GM12891 (cell line): ENCODE measurements around the gene TRMT2B.

Source experiments
- DNase-seq: peaks from one replicate; pipeline ENCODE4 v3.0.0; 2011; ENCODE audit warnings: low spot score; ENCODE audit not compliant: insufficient read length
- FAIRE-seq: peaks from 2 replicates; lab custom pipeline; 2011; peaks lifted over from hg19 to GRCh38; lab: Jason Lieb, UNC
- PAX5 ChIP-seq: IDR thresholded peaks from 2 replicates; pipeline ENCODE4 v1.6.1; 2011; ENCODE audit warnings: low read length, moderate library complexity, mild to moderate bottlenecking; ENCODE audit not compliant: insufficient read depth, severe bottlenecking
- POLR2A ChIP-seq: IDR thresholded peaks from 2 replicates; pipeline ENCODE4 v1.6.1; 2011; ENCODE audit warnings: low read depth, low read length, control low read depth
- POLR2AphosphoS5 ChIP-seq: IDR thresholded peaks from 2 replicates; pipeline ENCODE4 v1.6.1; 2011; ENCODE audit warnings: low read depth, low read length, control low read depth
- POU2F2 ChIP-seq: IDR thresholded peaks from 2 replicates; pipeline ENCODE4 v1.6.1; 2011; ENCODE audit warnings: low read depth, mild to moderate bottlenecking, control low read depth, low read length, moderate library complexity
- SPI1 ChIP-seq: IDR thresholded peaks from 2 replicates; pipeline ENCODE4 v1.6.1; 2011; ENCODE audit warnings: low read depth, low read length, control low read depth
- TAF1 ChIP-seq: IDR thresholded peaks from 2 replicates; pipeline ENCODE4 v1.6.1; 2011; ENCODE audit warnings: low read depth, low read length, control low read depth

Gene TRMT2B

DNA sequence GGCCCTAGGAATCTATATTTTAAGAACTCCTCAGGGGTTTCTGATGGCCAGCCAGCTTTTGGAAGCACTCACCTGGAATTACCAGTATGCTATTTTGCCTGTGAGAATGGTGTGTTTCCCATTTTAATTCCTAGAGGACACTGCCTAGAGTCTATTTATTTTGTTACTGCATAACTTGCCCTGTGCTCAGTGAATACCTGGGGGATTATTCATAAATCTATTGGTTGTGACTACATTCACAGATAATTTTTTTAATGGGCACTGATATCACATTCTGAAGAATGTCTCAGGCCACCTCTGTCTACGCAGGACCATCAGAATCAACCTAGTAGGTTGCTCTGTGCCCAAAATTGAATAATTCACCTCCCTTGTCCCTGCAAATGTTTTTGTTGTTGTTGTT lies 75.7 kb downstream of the TRMT2B start:
- no peak for DNase-seq
- no peak for TF ChIP-seq POLR2A
- TF ChIP-seq TAF1 = no peak
- no peak for TF ChIP-seq POLR2AphosphoS5
- no peak for TF ChIP-seq SPI1
- no peak for TF ChIP-seq POU2F2
- TF ChIP-seq PAX5 = no peak
- FAIRE-seq = no peak

DNA sequence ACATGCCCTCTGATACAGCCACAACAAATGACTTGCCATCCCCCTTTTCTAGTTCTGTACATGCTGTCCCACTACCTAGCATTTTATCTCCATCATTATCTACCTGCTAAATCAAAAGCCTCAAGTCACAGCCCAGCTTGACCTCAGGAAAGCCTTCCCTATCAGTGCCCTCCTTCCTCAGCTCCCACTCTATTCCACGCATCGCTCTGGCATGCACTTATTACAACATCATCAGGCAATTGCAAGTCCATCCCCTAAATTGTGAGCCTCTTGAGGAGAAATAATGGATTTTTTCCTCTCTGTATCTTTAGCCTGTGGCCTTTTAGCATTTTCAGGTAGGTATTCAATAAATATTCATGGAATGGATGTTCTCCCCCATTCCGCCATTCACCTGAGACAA lies 76.7 kb downstream of the TRMT2B start:
- TF ChIP-seq TAF1 (no peak), POLR2AphosphoS5 (no peak), POU2F2 (no peak), PAX5 (no peak), POLR2A (no peak), SPI1 (no peak)
- DNase-seq (no peak), FAIRE-seq (no peak)

DNA sequence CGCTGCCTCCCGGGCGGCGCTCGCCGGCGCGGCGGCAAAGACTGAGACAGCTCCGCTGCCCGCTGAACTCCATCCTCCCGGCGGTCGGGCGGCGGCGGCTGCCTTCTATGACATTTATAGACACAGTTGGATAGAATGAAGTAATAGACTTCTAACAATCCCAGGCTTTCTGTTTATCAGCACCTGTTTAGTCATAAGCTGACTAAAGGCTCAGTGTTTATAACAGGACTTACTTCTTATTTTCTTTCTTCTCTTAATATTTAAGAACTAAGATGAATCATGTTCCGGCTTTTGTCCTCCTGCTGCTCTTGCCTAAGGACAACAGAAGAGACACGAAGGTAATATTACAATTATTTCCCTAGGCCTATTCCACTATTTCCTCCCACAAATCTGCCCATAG lies 78.5 kb downstream of the TRMT2B start:
- no peak for TF ChIP-seq POLR2AphosphoS5
- TF ChIP-seq TAF1 = no peak
- no peak for TF ChIP-seq POU2F2
- no peak for TF ChIP-seq PAX5
- no peak for TF ChIP-seq SPI1
- no peak for TF ChIP-seq POLR2A
- no peak for FAIRE-seq
- DNase-seq = no peak

DNA sequence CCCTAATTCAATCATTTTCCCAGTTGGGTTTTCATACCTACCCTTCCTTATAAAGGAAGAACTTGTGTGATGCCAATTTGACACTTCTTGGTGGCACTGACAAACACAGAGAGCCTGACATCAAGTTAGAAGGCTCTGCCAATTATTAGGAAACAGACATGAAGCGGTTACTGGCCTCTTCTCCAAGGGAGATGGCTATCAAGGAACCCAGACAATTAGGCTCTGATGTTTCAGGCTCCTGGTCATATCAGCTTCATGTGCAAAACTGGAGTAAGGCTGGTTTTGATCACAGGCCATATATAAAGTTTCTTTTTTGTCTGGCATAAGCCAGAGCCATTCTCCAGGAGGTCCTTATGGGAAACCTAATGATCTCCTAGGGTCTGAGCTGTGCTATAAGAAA lies 82.0 kb downstream of the TRMT2B start:
- FAIRE-seq (no peak), DNase-seq (no peak)
- TF ChIP-seq TAF1 (no peak), POU2F2 (no peak), POLR2AphosphoS5 (no peak), PAX5 (no peak), POLR2A (no peak), SPI1 (no peak)

DNA sequence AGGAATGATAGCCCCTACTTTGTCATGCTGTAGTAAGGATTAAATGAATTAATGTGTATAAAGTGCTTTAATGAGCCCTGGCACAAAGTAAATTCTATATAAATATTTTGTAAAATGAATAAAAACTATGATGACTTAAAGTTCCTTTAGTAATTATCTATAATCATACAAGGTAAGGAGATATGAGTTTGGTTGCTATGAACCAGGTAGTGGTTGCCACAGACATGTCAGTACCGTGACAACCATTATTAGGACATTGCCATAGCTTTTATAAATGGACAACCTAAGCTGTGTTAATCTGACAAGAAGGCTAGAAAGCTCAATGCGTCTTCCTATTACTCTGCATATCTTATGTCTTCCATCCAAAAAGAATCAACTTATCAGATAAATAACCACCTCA lies 82.5 kb downstream of the TRMT2B start, which contains the start of gene ARL13A:
Gene ARL13A (plus strand): TSS at position 301 of the 400 bp plus-strand sequence. CDS start 3,982 bp downstream, outside the sequence.
- DNase-seq (no peak), FAIRE-seq (no peak)
- TF ChIP-seq POLR2AphosphoS5 = no peak
- TF ChIP-seq PAX5 = no peak

DNA sequence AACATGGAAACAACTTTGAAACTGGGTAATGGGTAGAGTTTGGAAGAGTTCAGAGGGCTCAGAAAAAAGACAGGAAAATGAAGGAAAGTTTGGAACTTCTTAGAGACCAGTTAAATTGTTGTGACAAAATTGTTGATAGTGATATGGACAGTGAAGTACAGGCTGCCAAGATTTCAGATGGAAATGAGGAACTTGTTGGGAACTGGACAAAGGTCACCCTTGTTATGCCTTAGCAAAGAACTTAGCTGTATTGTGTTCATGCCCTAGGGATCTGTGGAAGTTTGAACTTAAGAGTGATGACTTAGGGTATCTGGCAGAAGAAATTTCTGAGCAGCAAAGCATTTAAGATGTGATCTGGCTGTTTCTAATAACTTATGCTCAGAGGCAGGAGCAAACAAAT lies 87.5 kb downstream of the TRMT2B start:
- FAIRE-seq (no peak), DNase-seq (no peak)
- TF ChIP-seq SPI1 = no peak
- no peak for TF ChIP-seq TAF1
- TF ChIP-seq POLR2AphosphoS5 = no peak
- no peak for TF ChIP-seq PAX5
- no peak for TF ChIP-seq POLR2A
- no peak for TF ChIP-seq POU2F2

DNA sequence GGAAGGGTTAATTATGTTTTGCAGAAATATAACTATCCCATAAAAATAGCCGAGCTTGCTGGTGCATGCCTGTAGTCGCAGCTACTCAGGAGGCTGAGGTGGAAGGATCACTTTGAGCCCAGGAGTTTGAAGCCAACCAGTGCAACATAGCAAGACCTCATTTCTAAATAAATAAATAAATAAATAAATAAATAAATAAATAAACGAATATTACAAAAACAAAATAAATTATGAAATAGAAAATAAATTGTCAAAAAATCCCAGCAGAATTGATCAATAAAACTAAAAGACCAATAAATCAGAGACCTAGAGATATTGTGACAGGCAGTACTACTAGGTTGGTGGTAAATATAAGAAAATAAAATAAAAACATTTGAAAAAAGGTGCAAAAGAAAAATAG lies 89.1 kb downstream of the TRMT2B start:
- DNase-seq (no peak), FAIRE-seq (no peak)
- TF ChIP-seq POLR2A (no peak), SPI1 (no peak), POLR2AphosphoS5 (no peak), PAX5 (no peak)
